SK-N-MC (cell line): Measurements from ENCODE around the gene HAGH.

Experiments
- EZH2 ChIP-seq: fragments of 200-600 bp; sonication (generic); IDR thresholded peaks from one replicate; pipeline ENCODE4 v1.6.1; 2017; ENCODE audit warnings: antibody characterized with exemption
- FOXP2 ChIP-seq: optimal IDR thresholded peaks from 2 replicates; pipeline ENCODE3; 2011; ENCODE audit warnings: mild to moderate bottlenecking, moderate library complexity; ENCODE audit not compliant: insufficient read depth; ENCODE audit errors: extremely low read length, control extremely low read depth
- POLR2AphosphoS5 ChIP-seq: IDR thresholded peaks from 2 replicates; pipeline ENCODE4 v1.6.1; 2012; ENCODE audit warnings: mild to moderate bottlenecking, low read depth, low read length, borderline replicate concordance

DNA sequence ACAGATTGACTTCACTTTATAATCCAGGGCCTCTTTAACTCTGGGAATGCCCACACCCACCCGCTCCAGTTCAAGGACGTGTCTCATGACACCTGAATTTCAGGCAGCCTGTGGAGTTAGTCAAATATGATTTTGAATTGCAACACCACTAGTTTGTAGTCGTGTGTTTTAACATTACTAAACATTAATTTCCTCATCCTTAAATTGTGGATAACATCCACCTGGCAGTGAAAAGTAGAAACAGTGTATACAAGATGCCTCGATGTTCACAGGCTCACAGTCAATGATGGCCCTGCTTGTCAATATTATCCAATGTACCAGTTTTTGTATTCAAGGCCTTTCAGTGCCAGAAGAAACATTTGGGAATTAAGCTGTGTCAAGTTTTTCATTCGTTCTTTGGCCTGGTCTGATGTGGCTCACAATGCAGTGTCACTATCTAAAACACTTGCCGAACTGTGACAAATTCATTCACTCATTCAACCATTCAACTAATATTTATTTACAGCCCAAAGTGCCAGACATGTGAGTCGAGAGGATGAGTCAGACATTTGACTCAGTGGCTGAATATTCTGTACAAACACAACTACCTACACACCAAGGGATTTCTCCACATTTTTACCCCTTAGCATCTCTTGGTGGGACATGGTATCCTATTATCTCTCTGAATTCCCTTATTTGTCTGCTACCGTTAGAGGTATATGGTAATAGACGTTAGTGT, 43.9 kb upstream of the HAGH start:
- TF ChIP-seq EZH2 (no peak), POLR2AphosphoS5 (no peak), FOXP2 (no peak)
